G401 (cell line): Measurements from ENCODE around the gene RIN3. TPM values are rescaled to one million over a fixed set of nuclear protein-coding genes. Genes with fewer than 3 reads are reported as not detected.
"Not testable (repeated sequence)": the region's sequence is repeated elsewhere in the genome, so short reads cannot be mapped to it uniquely, and the experiment has no call there.

Experiments used
- DNase-seq: peaks from one replicate; pipeline ENCODE4 v3.0.0-alpha.2; 2015; ENCODE audit warnings: low spot score
- in situ Hi-C: cut with HindIII; loops from 2 replicates; pipeline ENCODE4 v1.10.0; 2016; ENCODE audit warnings: low sequenced_read_pairs, mixed read lengths
- total RNA-seq: library from RNA; depleted of rRNA; stranded (reverse); fragments of >200 nt; shearing (Covaris generic); gene quantifications from 2 replicates; pipeline ENCODE4 v1.2.3, GENCODE V29; 2014

The RIN3 gene
- total RNA-seq, 1 experiment from 2014 or later: 0.85 TPM

GRCh38 chr14:92711976-92712653, 198.5 kb downstream of the RIN3 start:
- in situ Hi-C loops: no loop called here
- no peak for DNase-seq

- in situ Hi-C loops: no loop called here
These were observed 199.1 kb downstream of the RIN3 start for GRCh38 chr14:92712654-92713051.

DNA sequence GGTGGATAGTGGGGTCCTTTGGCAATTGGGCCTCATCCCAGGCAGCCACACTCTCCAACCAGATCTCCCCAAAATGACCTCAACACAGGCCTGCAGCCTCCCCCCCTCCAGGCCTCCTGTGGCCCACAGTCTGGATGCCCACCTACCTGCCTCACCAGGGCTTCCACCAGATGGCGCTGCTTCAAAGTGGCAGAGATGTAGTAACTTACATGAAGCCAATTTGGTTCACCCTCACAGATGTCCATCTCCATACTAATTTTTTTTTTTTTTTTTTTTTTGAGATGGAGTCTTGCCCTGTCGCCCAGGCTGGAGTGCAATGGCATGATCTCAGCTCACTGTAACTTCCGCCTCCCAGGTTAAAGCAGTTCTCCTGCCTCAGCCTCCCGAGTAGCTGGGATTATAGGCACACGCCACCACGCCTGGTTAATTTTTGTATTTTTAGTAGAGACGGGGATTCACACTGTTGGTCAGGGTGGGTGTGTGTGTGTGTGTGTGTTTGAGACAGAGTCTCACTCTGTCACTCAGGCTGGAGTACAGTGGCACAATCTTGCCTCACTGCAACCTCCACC, 201.2 kb downstream of the RIN3 start:
- in situ Hi-C loops: not testable (repeated sequence)

More at GRCh38 chr14:92712654-92713051, 199.1 kb downstream of the RIN3 start:
- DNase-seq: peak; percentile 82

GRCh38 chr14:92716131-92716530, 202.6 kb downstream of the RIN3 start:
- in situ Hi-C loops: no loop called here
- no peak for DNase-seq

More for the DNA sequence above, 201.2 kb downstream of the RIN3 start:
- peak; percentile 32 for DNase-seq

GRCh38 chr14:92717571-92718042, 204.0 kb downstream of the RIN3 start:
- in situ Hi-C loops: no loop called here
- no peak for DNase-seq

- in situ Hi-C loops: no loop called here
- DNase-seq: no peak
These were observed 205.1 kb downstream of the RIN3 start for GRCh38 chr14:92718664-92719063.

- in situ Hi-C loops: no loop called here
- no peak for DNase-seq
These were observed 205.8 kb downstream of the RIN3 start for GRCh38 chr14:92719421-92719820.

- in situ Hi-C loops: no loop called here
- DNase-seq: no peak
These were observed 206.3 kb downstream of the RIN3 start for GRCh38 chr14:92719890-92720323.

DNA sequence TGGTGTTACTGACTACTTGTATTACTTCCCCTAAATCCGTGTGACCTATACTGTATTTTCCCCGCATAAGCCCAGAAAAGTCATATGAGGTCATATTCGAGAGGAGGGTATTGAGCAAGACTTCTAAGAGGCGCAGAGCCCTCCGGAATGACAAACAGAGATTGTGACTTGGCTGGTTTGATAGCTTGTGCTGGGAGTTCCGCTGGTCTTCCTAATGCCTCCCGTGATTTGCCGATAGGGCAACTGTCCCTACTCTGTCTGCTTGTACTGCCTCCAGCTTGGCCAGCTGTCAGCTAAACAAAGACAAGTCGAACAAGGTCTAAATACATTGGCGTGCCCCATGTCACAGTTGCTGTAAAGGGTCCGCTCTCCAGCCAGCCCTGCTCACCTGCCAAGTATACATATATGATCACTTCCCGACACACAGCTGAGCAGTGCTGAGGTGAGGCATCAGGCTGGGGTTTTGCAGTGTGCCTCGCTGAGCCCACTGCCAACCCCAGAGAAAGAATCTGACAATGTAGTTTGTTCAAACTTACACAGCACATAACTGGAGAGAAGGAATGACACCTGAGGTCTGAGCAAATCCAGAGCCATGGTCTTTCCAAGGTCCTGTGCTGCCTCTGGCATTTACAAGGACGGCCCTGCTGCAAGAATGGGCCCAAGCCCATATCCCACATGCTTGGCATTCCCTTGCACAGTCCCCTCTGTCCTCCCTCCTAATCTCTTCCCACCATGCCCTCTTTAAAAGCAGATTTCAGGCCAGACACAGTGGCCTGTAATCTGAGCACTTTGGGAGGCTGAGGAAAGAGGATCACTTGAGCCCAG, 211.1 kb downstream of the RIN3 start:
- DNase-seq: no peak
- in situ Hi-C loops: no loop called here

DNA sequence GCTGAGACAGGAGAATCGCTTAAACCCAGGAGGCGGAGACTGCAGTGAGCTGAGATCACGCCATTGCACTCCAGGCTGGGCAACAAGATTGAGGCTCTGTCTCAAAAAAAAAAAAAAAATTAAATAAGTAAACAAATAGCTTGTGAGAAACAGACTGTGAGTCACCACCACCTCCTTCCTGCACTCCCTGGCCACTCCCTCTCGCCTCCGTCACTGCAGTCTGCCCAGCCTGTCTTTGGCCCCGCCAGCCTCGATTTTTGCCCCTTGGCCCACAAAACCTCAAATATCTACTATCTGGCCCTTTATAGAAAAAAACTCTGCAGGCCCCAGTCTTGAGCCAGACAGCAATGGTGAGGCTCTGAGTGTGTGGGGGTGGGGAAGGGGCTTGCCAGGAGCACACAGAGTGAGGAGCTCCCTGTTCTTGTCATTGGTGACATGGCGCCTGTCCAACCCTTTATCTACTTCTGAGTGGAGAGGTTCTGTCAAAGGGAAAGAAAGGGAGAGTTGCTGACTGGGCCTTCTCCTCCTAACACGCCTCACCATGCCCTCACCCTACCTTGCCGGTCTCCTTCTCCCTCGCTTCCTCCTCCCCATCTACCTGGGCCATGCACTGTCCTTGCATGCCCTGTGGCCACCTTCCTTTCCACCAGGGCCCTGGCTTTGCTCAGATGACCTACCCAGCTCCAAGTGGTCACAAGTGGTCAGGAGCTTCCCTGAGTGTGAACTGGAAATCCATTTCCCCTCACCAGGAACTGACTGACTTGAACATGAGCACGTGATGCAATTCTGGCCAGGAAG, 212.8 kb downstream of the RIN3 start:
- DNase-seq: no peak
- in situ Hi-C loops: no loop called here

DNA sequence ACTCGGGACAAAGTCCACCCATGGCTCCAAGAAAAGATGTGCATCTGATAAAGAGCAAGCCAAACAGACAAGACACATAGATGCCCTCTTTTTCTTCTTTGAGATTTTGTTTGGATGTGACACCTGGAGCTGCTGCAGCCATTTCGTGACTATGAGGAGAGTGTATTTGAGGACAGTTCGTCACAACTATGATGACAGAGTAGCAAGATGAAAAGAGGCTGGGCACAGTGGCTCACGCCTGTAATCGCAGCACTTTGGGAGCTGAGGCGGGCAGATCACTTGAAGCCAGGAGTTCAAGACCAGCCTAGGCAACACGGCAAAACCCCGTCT, 213.3 kb downstream of the RIN3 start:
- no peak for DNase-seq
- in situ Hi-C loops: no loop called here

GRCh38 chr14:92728759-92729364, 215.3 kb downstream of the RIN3 start:
- DNase-seq: peak; percentile 19
- in situ Hi-C loops: no loop called here

DNA sequence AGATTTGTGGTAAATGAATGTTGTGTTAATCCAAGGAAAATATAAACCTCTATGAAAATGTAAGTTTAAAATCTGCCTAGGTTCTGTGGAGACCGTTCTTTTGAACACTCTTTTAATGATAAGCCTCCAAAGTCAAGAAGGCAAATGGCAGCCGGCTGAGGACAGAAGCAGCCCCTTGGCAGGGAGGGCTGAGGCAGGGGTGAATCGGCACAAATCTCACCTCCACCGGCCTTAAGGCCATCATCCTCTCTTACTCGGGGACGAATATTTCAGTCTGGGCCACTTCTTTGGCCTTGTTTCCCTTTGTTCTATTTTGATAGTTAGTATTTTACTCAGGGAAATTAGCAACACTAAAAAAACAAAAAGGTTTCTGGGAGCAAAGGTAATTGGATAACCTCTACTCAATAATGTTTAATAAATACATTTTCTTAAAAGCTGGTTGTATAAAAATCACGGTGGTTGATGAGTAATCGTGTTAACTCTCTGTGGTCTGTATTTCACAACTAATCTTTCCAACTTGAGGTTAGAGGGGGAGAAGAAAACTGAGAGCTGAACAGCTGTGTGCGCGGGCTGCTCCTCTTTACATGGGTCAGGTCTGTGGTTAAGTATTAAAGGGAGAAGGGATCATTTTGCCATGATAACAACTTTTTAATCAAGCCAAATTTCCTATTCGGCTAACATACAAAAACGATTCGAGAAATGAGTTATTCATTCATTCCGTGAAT, 216.2 kb downstream of the RIN3 start:
- in situ Hi-C loops: no loop called here
- DNase-seq: no peak

DNA sequence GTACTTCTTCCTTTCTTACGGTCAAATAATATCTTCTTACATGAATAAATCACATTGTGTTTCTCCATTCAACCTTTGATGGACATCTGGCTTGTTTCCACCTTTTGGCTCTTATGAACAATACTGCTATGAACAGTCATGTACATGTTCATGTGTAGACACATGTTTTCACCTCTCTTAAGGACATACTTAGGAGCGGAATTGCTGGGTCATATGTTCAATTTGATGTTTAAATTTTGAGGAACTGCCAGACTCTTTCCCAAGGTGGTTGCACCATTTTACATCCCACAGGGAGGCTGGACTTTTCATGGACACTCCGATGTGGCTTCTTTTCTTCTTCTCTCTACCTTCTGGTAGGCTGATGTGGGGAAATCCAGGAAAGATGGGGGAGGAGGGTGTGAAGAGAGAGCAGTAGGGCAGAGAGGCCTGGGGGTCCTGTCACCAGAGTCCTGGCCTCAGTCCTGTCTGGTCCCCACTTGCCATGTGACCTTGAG, 218.1 kb downstream of the RIN3 start:
- in situ Hi-C loops: no loop called here
- DNase-seq: no peak

- in situ Hi-C loops: no loop called here
- DNase-seq: no peak
These were observed 219.4 kb downstream of the RIN3 start for GRCh38 chr14:92733007-92733406.

DNA sequence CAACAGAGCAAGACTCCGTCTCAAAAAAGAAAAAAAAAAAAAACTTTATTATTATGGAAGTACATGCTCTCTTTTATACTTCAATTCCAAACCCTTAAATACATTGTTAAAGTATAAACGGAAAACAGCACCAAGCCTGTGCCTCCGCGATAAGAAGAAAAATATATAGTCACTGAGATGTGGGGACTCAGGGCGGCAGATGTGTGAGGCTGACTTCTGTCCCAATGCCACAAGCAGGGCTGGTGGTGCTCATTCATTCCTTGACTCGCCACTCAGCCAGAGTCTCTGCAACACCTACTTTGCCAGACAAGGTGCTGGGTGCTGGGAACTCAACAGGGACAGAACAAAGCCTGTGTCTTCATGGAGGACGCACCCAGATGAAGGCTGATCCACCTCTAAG, 221.0 kb downstream of the RIN3 start:
- DNase-seq: no peak
- in situ Hi-C loops: no loop called here

GRCh38 chr14:92735344-92735743, 221.8 kb downstream of the RIN3 start:
- in situ Hi-C loops: no loop called here
- DNase-seq: no peak

GRCh38 chr14:92737206-92737605, 223.6 kb downstream of the RIN3 start:
- DNase-seq: no peak
- in situ Hi-C loops: no loop called here
